GM21723 (cell line): Measurements from ENCODE around the gene TRNT1.

Experiments
- ATAC-seq: cut with Tn5 transposase; IDR thresholded peaks from one replicate; pipeline ENCODE4 v1.9.1; 2021; ENCODE audit warnings: mild to moderate bottlenecking, moderate library complexity; ENCODE audit not compliant: unreplicated experiment

TRNT1 gene

GRCh38 chr3:3177861-3178497 is 51.2 kb downstream of the TRNT1 start:
- ATAC-seq, result no peak

DNA sequence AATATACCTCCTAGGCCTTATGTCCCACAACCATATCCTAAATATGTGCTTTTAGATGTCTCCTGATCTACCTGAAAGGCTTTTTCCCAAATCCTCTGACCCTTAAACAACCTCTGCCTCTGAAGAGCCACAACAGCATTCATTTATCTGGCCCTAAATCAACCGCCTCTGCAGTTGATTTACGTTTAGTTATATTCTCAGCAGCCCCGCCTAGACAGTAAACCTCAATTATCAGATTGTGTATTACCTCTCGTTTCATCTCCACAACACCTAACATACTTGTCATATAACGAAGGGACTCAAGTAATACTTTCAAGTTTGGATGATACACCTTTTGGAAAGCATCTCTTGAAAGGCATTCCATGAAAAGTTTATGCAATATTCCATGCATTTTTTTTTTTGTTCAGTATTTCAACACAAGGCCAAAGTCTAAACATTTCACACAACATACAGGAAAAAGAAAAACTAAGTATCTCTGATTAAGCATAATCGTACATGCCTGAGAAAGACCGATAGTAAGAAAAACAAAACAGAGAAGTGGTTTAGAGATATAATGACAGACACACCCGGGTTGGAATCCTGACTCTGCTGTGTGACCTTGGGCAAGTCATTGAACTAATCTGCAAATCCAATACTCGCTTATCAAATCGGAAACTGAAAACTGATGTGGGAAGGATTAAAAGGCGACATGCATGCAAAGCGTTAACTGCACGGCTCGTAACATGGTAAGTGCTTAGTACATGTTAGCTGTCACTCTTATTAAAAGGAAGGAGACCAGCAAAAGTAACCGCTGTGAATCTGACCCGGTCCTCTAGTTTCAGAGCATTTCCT is 52.0 kb downstream of the TRNT1 start:
- ATAC-seq, result peak; percentile 3

DNA sequence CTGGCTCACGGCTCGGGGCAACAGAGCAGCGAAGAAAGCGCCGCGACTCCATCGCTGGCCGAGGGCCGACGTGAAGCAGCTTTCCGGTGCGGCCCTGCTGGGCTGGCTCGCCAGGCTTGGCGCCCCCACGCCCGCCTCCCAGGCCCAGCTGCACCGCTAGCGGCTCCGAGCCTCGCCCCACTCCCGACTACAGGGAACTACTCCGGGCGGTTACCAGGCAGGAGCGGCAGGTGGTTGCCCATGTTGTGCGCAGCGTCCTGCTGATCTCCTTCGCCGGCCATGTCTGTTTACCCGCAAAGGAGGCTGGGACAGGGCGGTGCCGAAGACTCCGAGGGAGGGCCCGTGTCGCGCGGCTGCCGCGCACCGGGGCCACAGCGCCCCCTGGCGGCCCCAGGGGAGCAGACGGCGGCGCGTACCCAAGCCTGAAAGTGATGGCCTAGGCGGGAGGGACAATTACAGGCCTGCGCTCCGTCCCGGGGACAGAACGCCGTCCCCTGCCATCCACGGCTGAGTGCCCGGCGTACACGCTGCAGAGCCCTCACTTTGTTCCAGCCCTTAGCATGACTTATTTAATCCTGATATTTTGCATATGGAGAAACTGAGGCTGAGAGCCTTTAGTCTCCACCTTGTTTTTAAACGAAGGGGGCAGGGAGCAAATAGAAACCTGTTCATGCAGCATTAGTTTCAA is 52.8 kb downstream of the TRNT1 start, which contains the start of gene CRBN:
TSS of gene CRBN (minus strand) at position 285 of the 688 bp plus-strand sequence. CDS start at position 281, 4 bp downstream.
- ATAC-seq, result peak; percentile 99

DNA sequence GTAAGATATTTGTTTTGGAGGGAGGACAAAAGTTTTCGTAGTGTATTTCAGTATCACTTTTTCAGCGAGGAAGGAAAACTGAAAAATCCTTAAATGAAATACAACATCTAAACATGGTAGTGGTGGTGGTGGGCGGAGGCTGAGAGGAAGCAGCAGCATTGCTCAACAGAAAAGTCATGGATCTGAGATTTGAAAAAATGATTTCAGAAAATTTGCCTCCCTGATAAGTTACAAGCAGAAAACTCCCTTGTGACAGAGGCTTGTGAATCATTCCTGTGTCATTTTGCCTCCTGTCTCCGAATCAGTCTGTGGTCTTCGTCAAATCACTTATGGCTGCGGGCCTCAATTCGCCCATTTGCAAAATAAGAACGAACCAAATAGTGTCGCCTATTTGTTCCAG is 53.7 kb downstream of the TRNT1 start:
- ATAC-seq, result no peak

DNA sequence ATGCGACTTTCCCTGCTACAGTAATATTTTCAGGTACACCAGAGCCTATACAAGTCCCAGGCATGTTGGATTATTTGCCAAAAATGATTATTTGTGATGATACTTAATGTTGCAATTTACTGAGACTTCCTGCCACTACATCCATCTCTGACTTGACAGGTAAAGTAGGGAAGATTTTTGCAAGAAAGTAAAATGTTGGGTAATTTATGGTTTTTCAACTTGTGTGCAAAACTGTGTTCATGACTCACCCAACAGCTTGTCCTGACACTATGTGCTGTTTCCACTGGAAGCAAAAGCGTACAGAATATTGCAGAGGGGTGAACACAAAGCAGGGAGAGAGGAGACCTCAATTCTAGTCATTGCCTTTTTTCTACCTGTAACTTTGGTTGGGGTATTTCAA is 58.1 kb downstream of the TRNT1 start:
- ATAC-seq, result no peak

GRCh38 chr3:3189102-3189727 is 62.5 kb downstream of the TRNT1 start:
- no peak for ATAC-seq

GRCh38 chr3:3189961-3190360 is 63.2 kb downstream of the TRNT1 start:
- ATAC-seq, result no peak

GRCh38 chr3:3191675-3192285 is 65.0 kb downstream of the TRNT1 start:
- ATAC-seq, result no peak

DNA sequence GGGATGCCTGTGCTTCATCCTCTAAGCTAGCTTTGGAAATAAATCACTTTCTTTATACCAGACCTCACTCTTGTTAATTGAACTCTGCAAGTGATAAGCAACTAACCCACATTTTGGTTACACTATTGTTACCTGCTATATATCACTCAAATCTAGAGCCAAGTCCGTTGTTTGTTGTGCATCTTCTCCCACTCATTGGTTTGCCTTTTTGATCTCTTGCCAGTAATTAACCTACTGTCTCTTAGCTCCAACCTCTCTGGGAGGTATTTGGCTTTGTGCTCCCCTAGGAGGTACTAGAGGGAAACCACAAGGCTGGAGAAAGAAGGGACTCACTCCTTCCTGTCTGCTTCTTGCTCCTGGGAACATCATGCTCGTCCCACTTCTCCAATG is 65.5 kb downstream of the TRNT1 start:
- ATAC-seq, result no peak

DNA sequence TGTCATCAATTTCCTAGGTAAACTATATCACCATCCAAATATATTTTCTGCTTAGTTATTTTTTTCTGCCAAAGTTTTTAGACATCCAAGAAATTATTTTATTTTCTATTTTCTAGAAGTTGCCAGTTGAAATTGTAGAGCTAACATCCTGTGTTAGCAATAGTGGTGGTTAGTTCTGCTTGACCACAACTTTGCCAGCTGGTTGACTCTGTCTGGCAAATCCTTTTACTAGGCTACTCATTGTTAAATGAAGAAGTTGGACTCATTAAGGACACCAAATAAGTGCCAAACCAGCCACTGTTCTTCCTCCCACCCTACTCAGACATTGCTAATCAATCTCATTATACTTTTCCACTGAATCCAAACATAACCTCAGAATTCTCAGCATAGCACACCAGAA is 68.1 kb downstream of the TRNT1 start:
- no peak for ATAC-seq

- ATAC-seq, result no peak
Measured at GRCh38 chr3:3196148-3196861, 69.6 kb downstream of the TRNT1 start.
